ENCODE measurements around the gene MAS1. TPM values are rescaled to one million over a fixed set of nuclear protein-coding genes. Genes with fewer than 3 reads are reported as not detected.
A peak's percentile ranks its signal among the peaks of the same experiment; 100 is the strongest.

Gene MAS1
- total and polyA plus RNA-seq, 2 of the 13 experiments (the other 11 are each of a cell fraction or from before 2014, with no cell fraction given): not detected

- ChIA-PET POLR2A (no interaction called here), CTCF (ENCODE audit: low intra/inter-chr PET ratio, low total read pairs) (no interaction called here)
- Histone ChIP-seq H3K36me3 (replicated peaks in 1 of 2; ENCODE audit: control insufficient read depth in 1 of 2, insufficient read depth in 2 of 2, low read length in 2 of 2) (no peaks in the 10 kb centered on the region), H2AFZ (ENCODE audit: low read length) (no peak overlapping the region), H3K4me2 (ENCODE audit: low read depth, low read length) (no peak overlapping the region), H3K4me1 (ENCODE audit: insufficient read depth, low read length) (no peaks in the 10 kb centered on the region), H4K20me1 (ENCODE audit: insufficient read depth, low read length) (no peaks in the 10 kb centered on the region), H3K27me3 (ENCODE audit: control insufficient read depth in 1 of 2, insufficient read depth in 2 of 2, low read length in 2 of 2) (peaks cover 1 to 24% of the 10 kb centered on the region in 2 experiments; a peak in 4 of 5 replicates), H3K9ac (ENCODE audit: insufficient read depth, low read depth, low read length) (no peak overlapping the region), H3K79me2 (ENCODE audit: insufficient read depth, low read length) (no peaks in the 10 kb centered on the region), H3K4me3 (replicated peaks in 1 of 3; ENCODE audit: insufficient read depth in 1 of 3, low read depth in 2 of 3, low read length in 3 of 3) (no peak overlapping the region), H3K9me3 (ENCODE audit: low read length) (no peaks in the 10 kb centered on the region), H3K27ac (ENCODE audit: extremely low read length, insufficient read depth, low read length) (no peak overlapping the region)
- DNase-seq (ENCODE audit: low spot score) (peak; percentile 51), ATAC-seq (peak; percentile 79), FAIRE-seq (peak; percentile 87)
- WGBS (ENCODE audit: low lambda C conversion rate): 16% methylated on average over 4 of the region's 4 CpGs
- TF ChIP-seq, protein P1, sequence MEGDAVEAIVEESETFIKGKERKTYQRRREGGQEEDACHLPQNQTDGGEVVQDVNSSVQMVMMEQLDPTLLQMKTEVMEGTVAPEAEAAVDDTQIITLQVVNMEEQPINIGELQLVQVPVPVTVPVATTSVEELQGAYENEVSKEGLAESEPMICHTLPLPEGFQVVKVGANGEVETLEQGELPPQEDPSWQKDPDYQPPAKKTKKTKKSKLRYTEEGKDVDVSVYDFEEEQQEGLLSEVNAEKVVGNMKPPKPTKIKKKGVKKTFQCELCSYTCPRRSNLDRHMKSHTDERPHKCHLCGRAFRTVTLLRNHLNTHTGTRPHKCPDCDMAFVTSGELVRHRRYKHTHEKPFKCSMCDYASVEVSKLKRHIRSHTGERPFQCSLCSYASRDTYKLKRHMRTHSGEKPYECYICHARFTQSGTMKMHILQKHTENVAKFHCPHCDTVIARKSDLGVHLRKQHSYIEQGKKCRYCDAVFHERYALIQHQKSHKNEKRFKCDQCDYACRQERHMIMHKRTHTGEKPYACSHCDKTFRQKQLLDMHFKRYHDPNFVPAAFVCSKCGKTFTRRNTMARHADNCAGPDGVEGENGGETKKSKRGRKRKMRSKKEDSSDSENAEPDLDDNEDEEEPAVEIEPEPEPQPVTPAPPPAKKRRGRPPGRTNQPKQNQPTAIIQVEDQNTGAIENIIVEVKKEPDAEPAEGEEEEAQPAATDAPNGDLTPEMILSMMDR (CRISPR knock-in tag; IDR thresholded peaks at IDR 0.05): peak; percentile 48
- TF ChIP-seq, protein P2, sequence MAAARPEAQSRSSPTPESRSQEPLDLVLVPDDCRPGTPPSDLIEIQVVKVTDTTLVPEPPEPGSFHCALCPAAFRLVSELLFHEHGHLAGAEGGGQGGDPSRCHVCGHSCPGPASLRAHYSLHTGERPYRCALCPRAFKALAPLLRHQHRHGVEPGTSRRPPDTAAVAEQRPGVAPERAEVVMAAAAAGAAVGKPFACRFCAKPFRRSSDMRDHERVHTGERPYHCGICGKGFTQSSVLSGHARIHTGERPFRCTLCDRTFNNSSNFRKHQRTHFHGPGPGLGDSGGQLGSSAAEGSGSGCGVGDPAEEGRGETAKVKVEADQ (CRISPR knock-in tag; IDR thresholded peaks at IDR 0.05; ENCODE audit: borderline replicate concordance): no peak
- peak; percentile 43 for TF ChIP-seq STAG1 (CRISPR knock-in tag; IDR thresholded peaks at IDR 0.05)
- TF ChIP-seq SMC3 (IDR thresholded peaks at IDR 0.05; ENCODE audit: low read length): peak; percentile 39; the same call in 1 of the 2 replicates
- no peak for TF ChIP-seq CBX1 (IDR thresholded peaks at IDR 0.05; ENCODE audit: low read depth)
- TF ChIP-seq, protein P3, sequence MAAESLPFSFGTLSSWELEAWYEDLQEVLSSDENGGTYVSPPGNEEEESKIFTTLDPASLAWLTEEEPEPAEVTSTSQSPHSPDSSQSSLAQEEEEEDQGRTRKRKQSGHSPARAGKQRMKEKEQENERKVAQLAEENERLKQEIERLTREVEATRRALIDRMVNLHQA (CRISPR knock-in tag; IDR thresholded peaks at IDR 0.05): no peak
- TF ChIP-seq, protein P4, sequence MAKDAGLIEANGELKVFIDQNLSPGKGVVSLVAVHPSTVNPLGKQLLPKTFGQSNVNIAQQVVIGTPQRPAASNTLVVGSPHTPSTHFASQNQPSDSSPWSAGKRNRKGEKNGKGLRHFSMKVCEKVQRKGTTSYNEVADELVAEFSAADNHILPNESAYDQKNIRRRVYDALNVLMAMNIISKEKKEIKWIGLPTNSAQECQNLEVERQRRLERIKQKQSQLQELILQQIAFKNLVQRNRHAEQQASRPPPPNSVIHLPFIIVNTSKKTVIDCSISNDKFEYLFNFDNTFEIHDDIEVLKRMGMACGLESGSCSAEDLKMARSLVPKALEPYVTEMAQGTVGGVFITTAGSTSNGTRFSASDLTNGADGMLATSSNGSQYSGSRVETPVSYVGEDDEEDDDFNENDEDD (CRISPR knock-in tag; IDR thresholded peaks at IDR 0.05; ENCODE audit: borderline replicate concordance): peak; percentile 45; the same call in 1 of the 2 replicates
- peak; percentile 76 for TF ChIP-seq RARA (CRISPR knock-in tag; IDR thresholded peaks at IDR 0.05)
- intact Hi-C loops (cut with micrococcal nuclease; ENCODE audit: unreplicated experiment): loop anchor here (5.0 kb wide), 1 partner anchor 50 kb away; the partner anchor contains the start of gene MRPL18
- in situ Hi-C loops (cut with HindIII; ENCODE audit: extremely low pct_ligation_motif_present, low pct_unique_long_range_greater_than_20kb): no loop called here
- BruUV-seq (replicated peaks): no TSS peak
Observed at GRCh38 chr6:159842035-159842434, 48.8 kb upstream of the MAS1 start.

Measured in HepG2 (cell line).